ENCODE results near the gene ATP2B3.

ATP2B3 gene

DNA sequence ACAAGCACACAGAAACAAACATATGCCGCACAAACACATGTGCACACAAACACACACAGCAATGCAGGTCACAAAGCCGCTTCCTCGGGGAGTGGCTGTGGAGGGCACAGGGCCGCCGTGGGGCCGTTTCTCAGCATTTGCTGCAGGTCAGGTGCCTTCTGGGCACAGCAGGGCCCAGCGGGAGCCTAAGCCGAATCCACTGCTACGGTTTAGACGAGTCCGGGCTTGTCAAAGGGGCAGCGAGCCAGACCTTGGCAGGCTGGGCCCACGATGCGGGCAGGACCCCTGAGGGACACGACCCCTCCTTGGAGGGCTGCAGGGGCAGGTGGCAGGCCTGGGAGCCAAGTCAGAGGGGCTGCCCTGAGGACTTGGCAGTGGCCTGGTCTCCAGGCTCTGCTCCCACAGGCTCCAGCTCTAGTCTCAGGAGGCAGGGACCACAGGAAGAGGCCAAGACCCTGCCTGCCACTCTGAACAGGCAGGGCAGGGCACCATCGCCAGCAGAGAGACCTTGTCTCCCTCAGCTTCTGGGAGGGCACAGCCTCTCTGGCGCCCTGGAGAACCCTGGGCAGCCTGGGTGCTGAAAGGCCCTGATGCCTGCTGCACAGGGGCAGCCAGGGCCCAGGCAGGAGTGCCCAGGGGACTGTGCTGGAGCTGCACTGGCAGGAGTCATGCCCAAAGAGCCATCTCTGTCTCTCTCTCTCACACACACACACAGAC, 5.5 kb upstream of the ATP2B3 start:
- no peak for DNase-seq

DNA sequence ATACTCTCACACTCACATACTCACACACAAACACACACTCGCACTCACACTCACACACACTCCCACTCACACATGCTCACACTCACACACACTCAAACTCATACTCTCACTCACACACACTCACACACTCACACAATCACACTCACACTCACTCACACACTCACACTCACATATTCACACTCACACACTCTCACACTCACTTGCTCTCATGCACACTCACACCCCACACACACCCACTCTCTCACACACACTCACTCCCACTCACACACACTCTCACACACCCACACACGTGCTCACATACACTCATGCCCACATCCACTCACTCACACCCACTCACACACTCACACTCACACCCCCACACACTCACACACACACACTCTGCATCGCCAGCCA, 4.9 kb upstream of the ATP2B3 start:
- no peak for DNase-seq

DNA sequence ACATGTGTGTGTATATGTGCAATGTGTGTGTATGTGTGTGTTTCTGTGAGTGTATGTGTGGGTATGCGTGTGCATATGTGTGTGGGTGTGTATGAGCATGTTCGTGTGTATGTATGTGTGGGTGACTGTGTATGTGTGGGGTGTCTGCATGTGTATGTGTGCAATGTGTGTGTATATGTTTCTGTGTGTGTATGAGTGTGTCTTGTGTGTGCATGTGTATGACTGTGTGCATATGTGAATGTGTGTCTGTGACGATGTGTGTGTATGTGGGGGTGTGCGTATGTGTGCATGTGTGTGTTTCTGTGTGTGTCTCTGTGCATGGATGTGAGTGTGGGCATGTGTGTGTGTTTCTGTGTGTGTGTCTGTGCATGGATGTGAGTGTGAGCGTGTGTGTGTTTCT, 4.2 kb upstream of the ATP2B3 start:
- DNase-seq = no peak

DNA sequence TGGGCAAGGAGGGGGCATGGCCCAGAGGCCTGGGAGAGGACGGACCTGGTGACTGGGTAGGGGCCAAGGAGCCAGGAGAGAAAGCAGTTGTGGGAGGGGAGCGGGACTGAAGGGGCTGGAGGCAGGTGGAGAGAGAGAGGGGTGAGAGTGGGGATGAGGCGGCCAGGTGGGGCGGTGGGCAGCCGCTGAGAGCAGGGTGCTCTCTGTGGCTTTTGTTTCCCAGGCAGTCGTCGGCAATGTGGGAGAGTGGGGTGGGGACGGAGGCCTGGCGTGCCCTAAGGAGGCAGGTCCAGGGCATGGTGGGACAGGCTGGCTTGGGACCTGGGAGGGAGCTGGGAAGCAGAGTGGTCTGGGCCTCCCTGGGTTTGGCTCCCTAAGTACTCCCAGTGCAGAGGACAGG, 3.2 kb upstream of the ATP2B3 start:
- DNase-seq = no peak

DNA sequence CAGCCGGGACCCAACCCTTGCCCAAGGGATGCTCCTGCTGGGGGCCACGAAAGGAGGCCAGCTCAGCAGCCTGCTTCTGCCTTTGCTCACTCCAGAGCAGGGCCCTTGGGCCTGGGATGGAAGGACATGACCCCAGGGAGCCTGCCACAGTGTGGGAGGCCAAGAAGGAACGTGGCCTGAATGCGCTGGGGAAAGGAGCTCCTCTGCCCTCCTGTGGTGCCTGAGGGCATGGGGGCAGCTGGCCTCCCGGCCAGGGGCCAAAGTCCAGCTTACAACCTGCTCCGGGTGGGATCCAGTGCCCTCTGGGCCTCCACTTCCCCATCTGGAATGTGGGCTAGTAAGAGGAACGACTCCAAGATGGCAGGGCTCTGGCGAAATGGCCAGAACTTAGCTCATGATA, 2.0 kb upstream of the ATP2B3 start:
- no peak for DNase-seq

DNA sequence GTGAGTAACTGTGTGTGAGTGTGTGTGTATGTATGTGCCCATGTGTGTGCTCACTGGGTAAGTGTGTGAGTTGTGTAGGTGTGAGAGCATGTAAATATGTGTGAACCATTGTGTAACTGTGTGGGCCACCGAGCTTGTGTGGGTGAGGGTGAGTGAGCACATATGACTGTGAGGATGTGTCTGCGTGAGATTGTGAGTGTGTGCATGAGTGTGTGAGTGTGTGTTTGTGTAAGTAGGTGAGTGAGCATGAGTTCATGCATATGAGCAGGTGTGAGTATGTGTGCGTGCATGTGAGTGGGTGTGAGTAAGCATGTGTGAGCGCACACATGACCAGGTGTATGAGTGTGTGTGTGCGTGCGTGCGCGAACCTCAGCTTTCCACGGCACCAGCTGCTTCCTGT, 1.4 kb upstream of the ATP2B3 start:
- DNase-seq = no peak

DNA sequence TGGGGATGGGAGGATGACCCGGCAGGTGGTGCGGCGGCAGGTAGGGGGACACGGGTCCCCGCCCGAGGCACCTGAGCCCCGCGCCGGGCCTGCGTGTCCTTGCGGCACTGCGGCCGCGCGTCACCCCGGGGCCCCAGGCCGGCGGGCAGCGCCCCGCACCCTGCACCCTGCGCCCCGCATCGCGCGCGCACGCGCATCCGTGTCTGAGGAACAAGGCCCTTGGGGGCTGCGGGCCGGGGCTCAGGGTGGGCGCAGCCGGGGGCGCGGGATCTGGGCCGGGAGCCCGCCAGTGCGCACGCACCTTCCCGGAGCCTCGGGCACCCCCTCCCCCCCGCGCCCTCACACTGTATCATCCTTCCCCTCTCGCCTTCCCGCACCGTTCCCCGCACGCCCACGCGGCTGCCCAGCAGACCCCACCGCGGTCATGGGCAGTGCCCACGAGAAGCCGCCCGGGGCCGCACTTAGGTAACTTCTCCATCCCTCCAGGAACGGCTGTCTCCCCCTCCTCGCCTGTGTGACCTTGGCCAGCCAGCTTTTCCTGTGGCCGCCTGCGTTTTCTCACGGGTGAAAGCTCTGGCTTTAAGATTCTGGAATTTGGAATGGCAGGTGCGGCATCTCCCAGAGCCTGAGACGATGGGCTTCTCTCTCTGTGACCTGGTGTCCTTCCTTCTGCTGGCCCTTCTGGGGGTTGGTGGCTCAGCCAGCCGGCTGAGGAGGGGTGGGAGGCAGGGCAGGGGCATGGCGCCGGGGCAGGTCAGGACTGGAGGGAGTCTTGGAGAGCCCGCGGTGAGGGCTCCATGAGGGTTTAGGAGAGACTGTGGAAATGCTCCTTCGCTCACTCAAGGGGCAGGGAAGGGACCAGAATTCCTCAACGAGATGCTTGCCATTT, 748 bp downstream of the ATP2B3 start:
- DNase-seq = no peak

DNA sequence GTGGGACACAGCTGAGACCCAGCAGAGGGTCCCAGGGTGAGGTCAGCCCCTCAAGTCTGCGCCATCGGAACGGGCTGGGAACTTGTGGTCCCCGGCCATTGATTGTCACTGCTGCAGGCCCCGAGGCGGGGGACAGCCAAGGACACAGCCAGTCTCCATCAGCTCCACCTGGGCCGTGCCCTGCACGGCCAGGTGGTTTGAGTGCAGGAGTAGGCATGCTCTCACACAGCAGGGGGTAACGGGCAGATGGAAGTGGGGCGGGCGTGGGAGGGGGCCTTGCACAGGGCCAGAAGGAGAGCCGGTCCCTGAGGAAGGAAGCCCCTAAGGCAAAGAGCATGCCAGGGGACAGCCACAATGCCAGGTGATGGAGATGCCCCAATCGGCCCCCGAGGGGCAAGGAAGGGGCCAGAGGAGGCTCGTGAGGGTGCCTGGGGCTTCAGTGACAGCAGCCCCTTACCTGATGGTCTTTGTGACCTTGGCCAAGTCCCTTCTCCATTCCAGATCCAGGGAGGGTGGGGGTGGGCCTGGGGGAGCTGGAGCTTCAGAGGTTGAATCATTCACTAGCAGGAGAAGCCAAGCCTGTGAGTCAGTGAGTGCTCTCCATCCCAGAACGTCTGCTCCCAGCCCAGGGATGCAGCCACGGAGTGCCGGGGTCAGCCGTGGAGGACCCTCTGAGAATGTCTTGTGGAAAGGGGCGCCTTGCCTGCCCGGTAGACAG, 2.3 kb downstream of the ATP2B3 start:
- DNase-seq = no peak

DNA sequence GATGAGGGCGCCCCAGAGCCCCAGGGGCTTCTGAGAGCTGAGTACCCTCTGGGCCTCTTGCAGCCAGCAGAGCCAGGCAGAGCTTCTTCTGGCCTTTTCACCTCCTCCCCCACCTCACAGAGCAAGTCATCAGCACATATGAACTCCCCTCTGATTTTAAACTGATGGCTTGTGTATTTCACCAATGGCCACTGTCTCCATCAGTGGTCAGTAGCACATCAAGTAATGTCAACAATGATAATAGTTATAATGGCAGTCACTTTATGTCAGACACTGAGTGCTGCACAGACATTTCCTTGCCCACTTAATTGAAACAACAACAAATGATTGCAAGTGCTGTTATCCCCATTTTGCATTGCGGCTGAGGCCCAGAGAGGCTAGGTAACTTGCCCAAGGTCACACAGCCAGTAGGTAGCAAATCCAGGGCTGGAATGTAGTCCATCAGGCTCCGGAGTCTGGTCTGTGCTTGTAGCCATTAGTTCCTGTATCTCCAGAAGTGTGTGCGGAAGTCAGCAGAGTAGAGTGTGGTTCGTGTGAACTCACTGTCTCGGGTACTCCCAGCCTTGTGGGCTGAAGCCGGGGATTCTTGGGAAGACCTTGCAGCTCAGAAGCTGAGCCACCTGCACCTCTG, 3.0 kb downstream of the ATP2B3 start:
- no peak for DNase-seq

DNA sequence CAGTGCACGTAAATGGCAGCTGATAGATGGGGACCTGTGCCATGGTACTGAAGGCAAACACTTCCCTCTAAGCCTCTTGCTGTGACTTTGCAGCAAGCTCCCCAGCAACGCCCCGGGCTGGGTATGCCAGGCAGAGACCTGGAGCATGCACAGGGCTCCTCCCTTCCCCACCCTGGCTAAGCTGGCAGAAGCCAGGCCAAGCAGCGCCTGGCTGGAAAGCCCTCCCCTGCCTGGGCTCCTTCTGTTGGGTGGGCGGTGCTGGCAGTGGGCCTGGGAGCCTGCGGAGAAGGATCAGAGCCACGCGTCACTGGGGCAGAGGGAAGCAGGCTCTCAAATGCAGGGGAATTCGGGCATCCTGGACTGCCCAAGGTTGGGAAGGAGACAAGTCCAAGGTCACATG, 3.6 kb downstream of the ATP2B3 start:
- DNase-seq = no peak

DNA sequence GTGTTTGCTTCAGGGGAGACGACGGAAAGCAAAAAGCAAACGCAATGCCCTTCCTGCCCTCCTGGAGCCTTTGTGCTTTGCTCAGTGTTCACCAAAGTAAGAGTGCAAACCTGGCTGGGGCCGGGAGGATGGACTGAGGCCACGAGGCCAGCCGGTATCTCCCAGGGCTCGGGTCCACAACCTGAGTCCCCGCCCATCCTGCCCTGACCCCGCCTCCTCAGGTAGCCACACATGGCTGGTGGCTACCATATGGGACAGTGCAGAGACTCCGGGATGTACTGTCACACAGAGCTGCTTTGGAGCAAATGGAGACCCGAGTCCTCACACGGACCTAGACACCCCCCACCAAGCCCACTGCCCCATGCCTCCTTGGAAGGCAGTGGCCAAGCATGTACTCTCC, 4.8 kb downstream of the ATP2B3 start:
- DNase-seq = no peak

DNA sequence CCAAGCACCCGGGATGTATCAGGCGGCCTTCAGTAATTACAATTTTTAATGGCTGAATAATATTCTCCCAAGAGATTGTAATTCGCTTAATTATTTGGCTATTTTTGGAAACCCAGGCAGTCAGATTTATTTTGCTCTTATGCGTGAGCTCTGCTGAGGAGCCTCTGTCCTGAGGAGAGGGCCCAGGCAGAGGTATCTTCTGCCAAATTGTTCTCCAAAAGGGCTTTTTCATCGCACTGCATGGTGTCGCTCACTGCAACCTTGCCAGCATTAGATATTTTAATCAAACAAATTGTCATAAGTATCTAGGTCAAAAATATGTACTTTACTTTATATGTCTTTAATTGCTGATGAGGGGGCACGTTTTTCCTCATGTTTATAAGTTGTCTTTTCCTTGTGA, 5.8 kb downstream of the ATP2B3 start:
- no peak for DNase-seq

DNA sequence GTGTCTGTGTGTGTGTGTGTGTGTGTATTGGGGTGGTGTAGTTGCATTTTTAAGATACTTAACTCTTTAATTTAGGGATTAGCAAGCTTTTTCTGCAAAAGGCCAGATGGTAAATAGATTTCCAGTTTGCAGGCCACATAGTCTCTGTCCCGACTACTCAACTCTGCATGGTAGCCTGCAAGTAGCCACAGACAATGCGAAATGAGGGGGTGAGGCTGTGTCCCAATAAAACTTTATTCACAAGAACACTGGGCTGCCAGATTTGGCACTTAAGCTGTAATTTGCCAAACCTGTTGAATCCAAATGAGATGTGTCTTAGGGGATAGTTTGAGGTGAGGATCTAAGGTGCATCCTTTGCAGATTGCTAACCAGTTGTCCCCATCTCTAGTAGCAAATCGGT, 6.8 kb downstream of the ATP2B3 start:
- no peak for DNase-seq

DNA sequence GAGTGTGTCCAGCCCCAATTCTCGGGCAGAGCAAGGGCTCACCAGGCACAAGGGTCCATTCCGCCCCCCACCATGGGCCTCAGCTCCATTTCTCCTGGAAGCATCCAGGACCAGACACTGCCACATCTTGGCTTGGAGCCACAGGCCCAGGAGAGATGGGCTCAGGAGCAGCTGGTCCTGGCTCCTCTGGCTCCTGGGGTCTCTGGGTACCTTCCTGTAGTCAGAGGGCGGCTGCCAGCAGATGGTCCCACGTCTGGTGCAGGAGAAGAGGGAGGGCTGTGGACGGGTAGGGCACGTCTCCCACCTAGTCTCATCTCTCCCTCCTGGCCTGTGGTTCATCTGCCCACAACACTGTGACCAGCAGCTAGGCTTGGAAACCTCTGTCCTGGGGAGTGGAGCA, 8.0 kb downstream of the ATP2B3 start:
- DNase-seq = no peak

DNA sequence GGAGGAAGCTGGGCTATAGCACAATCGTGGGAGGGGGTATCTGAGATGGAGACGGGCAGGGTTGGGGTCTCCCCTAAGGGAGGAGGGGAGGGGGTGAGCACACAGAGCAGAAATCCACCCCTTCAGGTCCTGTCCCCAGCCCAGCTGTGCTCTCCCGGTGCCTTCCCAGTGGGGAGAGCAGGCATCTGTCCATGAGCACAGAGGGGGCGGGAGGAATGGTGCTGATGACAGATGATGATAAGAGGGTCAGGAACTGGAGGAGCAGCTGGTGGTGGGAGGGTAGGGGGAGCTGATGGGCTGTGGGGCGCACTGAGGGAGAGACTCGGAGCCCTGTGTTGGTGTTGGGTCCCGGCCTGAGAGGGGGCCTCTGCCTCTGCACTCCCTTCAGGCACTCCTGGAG, 8.6 kb downstream of the ATP2B3 start:
- no peak for DNase-seq

DNA sequence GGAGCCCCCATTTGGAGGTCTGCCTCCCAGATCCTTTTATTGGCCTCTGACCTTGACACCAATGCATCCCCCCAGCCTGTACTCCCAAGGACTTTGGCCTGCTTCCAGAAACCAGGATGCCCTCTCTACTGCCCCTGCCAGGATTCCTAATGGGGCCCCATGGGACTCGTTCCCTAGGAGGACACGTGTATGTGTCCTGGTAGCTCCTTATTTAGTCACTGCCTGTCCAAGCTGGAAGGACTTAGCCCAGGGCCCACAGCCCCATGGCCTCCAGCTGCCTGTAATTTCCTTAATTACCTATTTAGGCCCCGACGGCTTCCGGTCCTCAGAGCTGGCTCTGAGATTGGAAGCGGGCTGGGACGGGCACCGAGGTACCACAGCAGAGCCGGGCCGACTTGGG, 9.4 kb downstream of the ATP2B3 start:
- DNase-seq = no peak

DNA sequence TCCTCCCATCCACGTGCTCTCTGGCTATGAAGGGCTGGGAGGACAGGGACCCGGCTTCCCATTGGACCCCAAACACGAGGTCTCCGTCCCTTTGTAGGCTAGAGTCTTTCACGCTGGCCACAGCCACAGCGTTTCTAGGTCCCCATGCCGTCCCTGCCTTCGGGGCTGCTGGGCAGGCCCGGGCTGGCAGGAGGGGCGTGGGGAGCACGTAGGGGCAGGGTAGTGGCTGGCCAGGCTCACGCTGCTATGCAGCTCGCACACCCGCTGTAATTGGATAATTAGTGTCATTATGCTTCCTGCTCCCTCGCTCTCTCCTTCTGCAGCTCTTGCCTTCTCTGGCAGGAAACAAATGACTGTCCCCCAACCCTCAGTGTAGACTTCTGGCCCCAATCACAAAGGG, 9.8 kb downstream of the ATP2B3 start:
- DNase-seq = no peak

DNA sequence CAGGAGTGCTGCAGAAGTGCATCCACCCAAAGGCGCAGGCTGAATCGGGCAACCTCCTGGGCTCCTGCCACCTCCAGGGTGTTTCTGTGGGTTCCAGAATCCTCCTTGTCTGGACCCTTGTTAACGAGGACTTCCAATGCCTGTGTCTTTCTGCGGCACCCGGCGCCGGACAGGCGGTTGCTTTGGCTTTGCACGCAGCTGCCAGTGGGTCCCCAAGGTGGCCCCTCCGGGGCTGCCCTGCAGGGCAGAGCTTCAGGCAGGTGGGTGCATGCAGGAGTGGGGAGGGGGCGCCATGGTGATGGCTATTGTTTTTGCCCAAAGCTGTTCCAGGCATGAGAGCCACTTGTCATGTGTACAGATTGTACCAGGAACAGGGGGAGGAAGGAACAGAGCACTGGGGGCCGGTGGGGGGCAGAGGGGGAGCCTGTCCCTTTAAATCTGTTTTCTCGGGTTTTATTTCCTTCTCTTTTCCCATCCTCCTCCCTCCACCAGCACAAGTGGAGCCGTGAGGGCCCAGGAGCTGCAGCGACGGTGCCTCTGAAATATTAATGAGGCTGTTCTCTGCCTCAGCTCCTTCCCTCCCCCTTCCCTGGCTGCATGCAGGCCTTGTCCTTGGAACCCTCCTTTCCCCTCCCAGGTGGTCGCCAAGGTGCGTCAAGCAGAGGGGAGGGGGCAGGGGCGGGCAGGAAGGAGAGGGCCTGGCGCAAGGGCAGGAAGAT, 13.1 kb downstream of the ATP2B3 start:
- no peak for DNase-seq

DNA sequence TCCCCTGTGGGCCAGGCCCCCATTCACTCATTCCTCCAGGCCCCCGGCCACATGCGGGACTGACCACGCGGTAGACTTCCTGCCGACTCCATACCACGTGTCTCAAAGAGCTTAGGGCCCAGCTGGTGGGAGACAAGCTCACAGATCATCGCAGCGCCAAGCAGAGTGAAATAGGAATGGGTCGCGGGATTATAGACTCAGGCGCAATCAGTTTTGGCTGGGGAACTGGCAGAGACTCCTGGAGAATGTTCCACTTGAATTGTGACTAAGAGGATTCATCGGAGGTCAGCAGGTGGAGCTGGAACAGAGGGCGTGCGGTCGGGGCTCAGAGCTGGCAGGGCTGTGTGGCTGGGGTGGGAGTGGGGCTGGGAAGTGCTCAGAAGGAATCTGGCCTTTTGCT, 15.6 kb downstream of the ATP2B3 start:
- no peak for DNase-seq

DNA sequence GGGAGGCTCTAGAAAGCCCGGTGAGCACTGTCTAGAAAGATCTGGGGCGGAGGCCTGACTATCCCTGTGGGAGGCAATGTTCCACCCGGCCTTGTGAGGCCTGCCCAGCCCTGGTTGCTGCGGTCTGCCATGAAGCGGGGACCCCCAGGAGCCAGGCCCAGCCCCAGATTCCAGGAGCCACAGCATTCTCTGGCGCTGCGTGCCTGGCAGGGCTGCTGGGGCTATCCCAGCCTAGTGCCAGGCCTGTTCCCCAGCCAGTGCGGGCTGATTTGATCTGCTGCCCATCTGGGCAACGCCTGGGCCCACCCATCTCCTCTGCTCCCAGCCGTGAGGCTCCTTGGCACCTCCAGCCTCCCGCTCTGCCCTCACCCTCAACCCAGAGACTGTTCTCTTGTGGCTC, 19.6 kb downstream of the ATP2B3 start:
- no peak for DNase-seq

DNA sequence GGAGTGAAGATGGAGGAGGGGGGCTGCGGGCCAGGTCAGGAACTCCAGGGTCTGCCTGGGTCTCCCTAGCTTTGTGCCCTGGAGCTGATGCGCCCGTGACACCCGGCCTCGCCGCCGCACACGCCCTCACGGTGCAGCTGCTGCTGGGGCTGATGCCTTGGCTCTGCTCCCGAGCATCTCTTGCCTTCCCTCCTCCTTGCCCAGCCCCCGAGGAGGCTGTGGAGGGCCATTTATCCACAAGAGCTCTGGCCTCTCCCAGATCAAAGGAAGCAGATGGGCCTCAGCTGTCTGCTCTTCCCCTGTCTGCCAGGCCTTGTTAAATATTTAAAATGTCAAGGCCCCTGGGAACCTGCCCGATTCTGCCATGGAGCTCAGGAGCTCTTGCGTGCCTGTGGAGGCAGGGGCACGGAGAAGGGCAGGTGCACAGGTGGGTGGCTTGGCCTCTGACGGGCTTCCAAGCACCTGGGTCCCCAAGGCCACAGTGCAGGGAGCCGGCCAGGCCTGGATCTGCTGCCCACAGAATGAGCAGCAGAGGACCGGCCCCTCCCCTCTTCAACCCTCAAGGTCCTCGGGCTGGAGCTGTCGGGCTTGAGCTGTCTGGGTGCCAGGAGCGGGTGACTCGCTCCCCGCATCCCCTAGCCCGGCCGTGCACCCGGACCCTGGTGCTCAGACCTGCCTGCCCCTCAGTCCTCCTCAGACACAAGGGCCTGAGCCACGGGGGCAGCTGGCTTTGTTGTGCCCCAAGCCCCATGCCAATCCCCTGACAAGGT, 20.3 kb downstream of the ATP2B3 start:
- no peak for DNase-seq

DNA sequence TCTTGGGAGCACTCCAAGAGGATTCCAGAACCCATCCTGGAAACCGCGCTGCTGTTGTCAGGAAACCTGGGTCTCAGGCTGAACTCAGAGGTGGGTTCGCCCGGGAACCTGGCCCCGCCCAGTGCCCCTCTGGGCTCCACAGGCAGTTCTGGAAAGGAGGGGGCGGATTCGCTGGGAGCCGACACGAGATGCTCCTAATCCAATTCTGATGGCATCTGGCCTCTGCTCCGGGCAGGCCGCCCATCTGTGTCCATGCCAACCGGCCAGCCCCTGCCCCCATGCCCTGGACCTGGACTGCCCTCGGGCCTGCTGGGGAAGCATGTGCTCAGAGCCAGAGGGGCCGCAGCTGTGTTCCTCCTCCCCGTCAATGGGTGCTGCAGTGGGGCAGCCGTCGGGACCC, 21.0 kb downstream of the ATP2B3 start:
- no peak for DNase-seq

All from stimulated activated CD4-positive, alpha-beta T cell treated with anti-CD3 and anti-CD28 coated beads, Interleukin-1b, Interleukin-23, amount 100 ng/mL, for 48 hours (primary cell).